KMS-11 (cell line): ENCODE measurements around the gene IPO4.

Experiments used
- H2AFZ ChIP-seq: fragments of 200-600 bp; sonication (generic); 2 replicates; pipeline ENCODE4 v1.6.1; 2016; ENCODE audit warnings: antibody characterized with exemption, mixed run types, low read depth
- H3K27ac ChIP-seq: fragments of 200-600 bp; sonication (generic); 2 replicates; pipeline ENCODE4 v1.6.1; 2016; ENCODE audit warnings: mild to moderate bottlenecking, mixed run types
- H3K27me3 ChIP-seq: fragments of 200-600 bp; sonication (generic); 2 replicates; pipeline ENCODE4 v1.6.1; 2017; ENCODE audit warnings: mild to moderate bottlenecking, low read depth, mixed run types, moderate library complexity; ENCODE audit not compliant: insufficient read depth
- H3K36me3 ChIP-seq: fragments of 200-600 bp; sonication (generic); 2 replicates; pipeline ENCODE4 v1.6.1; 2017; ENCODE audit warnings: mild to moderate bottlenecking, mixed run types; ENCODE audit not compliant: insufficient read depth
- H3K4me1 ChIP-seq: fragments of 200-600 bp; sonication (generic); 2 replicates; pipeline ENCODE4 v1.6.1; 2016; ENCODE audit warnings: mild to moderate bottlenecking, low read depth, mixed run types; ENCODE audit not compliant: poor library complexity, severe bottlenecking
- H3K4me2 ChIP-seq: fragments of 200-600 bp; sonication (generic); 2 replicates; pipeline ENCODE4 v1.7.0; 2016; ENCODE audit warnings: mild to moderate bottlenecking, mixed run types
- H3K4me3 ChIP-seq: fragments of 200-600 bp; sonication (generic); IDR thresholded peaks from 2 replicates; pipeline ENCODE4 v1.6.1; 2017; ENCODE audit warnings: low read depth, low read length, mixed read lengths; ENCODE audit not compliant: insufficient read depth
- H3K79me2 ChIP-seq: fragments of 200-600 bp; sonication (generic); 2 replicates; pipeline ENCODE4 v1.6.1; 2016; ENCODE audit warnings: low read depth, mixed run types; ENCODE audit not compliant: insufficient read depth
- H3K9ac ChIP-seq: fragments of 200-600 bp; sonication (generic); 2 replicates; pipeline ENCODE4 v1.6.1; 2016; ENCODE audit warnings: mild to moderate bottlenecking, mixed run types
- H4K20me1 ChIP-seq: fragments of 200-600 bp; sonication (generic); 2 replicates; pipeline ENCODE4 v1.6.1; 2016; ENCODE audit warnings: mild to moderate bottlenecking, mixed run types; ENCODE audit not compliant: insufficient read depth
- CTCF ChIP-seq: fragments of 200-600 bp; sonication (generic); conservative IDR thresholded peaks from 2 replicates; pipeline ENCODE4 v1.6.1; 2017; ENCODE audit warnings: low read depth, mild to moderate bottlenecking, antibody characterized with exemption, low read length, moderate library complexity, mixed read lengths

Gene IPO4

GRCh38 chr14:24187539-24187915 is 1.1 kb downstream of the IPO4 start:
- H3K36me3 ChIP-seq = no peaks in the 10 kb centered on the region
- peaks cover 14% of the 10 kb centered on the region for H3K4me1 ChIP-seq
- H3K9ac ChIP-seq = peak overlapping the region; percentile 67; the same call in 1 of the 2 replicates
- no peak for TF ChIP-seq CTCF
- no peak overlapping the region for H2AFZ ChIP-seq
- peak overlapping the region; percentile 70; the same call in 1 of the 2 replicates for H3K27ac ChIP-seq
- no peaks in the 10 kb centered on the region for H3K27me3 ChIP-seq
- H3K4me2 ChIP-seq = peak overlapping the region; percentile 60; the same call in 1 of the 2 replicates
- no peaks in the 10 kb centered on the region for H4K20me1 ChIP-seq
- peaks cover 7% of the 10 kb centered on the region; the same call in 1 of the 2 replicates for H3K79me2 ChIP-seq
- H3K4me3 ChIP-seq = no peak overlapping the region

DNA sequence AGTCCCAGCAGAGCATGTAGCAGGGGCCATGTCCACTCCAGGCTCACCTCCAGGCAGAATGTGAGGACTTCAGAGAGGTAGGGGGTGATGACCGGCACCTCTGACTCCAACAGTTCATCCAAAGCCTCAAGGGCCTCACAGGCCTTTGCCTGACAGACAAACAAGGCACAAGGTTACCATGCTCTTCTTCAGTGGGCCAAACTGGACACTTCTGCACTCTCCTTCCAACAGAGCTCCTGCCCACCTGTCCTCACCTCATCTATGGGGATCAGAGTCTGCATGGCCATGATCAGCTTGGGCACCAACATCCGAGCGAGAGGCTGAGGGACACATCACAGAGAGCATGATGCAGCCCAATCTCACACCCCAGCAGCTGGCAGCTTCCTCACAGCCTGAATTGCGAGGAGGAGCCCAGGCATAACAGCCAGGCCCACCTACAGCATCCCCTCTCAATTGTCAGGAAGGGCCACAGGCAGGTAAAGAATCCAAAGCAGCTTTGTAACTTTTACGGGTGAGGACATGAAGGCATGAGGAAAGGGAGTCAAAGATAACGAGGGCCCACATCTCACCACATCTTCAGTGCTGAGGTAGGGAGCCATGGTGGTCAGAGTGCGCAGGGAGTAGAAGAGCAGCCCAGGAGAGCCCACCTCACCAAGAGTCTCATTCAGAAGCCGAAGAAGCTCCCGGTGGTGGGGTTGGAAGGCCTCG is 1.6 kb downstream of the IPO4 start:
- no peak overlapping the region for H3K4me3 ChIP-seq
- peak overlapping the region; percentile 60; the same call in 1 of the 2 replicates for H3K4me2 ChIP-seq
- H2AFZ ChIP-seq = no peak overlapping the region
- no peaks in the 10 kb centered on the region for H4K20me1 ChIP-seq
- H3K36me3 ChIP-seq = no peaks in the 10 kb centered on the region
- H3K4me1 ChIP-seq = peaks cover 14% of the 10 kb centered on the region
- no peak overlapping the region for H3K9ac ChIP-seq
- H3K27me3 ChIP-seq = no peaks in the 10 kb centered on the region
- H3K79me2 ChIP-seq = peaks cover 7% of the 10 kb centered on the region; the same call in 1 of the 2 replicates
- no peak for TF ChIP-seq CTCF
- no peak overlapping the region for H3K27ac ChIP-seq

- no peaks in the 10 kb centered on the region for H3K27me3 ChIP-seq
Observed at GRCh38 chr14:24185741-24186140, 2.9 kb downstream of the IPO4 start.

DNA sequence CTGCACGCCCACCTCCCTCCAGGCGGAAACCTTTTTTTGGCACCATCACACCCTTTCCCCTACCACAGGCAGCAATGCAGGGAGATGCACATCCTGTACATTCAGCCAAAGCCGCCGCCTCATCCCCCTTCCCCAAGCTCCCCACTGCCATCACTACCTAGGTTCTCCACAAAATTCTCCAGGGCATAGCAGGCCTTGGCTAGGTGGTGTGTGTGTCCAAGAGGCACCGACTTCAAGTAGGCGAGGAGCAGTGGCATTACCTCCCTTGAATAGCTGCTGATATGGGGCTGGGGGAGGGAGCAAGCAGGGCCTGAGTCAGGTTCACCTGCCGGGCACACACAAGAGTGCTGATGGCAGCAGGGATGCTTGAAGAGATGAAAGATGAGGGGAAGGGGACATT is 3.6 kb downstream of the IPO4 start:
- Histone ChIP-seq H3K4me2 (no peak overlapping the region), H3K27ac (no peak overlapping the region), H3K4me1 (peaks cover 14% of the 10 kb centered on the region), H3K9ac (no peak overlapping the region), H2AFZ (no peak overlapping the region), H3K79me2 (peaks cover 7% of the 10 kb centered on the region; the same call in 1 of the 2 replicates), H3K4me3 (no peak overlapping the region), H4K20me1 (no peaks in the 10 kb centered on the region), H3K36me3 (no peaks in the 10 kb centered on the region), H3K27me3 (no peaks in the 10 kb centered on the region)
- no peak for TF ChIP-seq CTCF

More at GRCh38 chr14:24185741-24186140, 2.9 kb downstream of the IPO4 start:
- peaks cover 14% of the 10 kb centered on the region for H3K4me1 ChIP-seq
- peaks cover 7% of the 10 kb centered on the region; the same call in 1 of the 2 replicates for H3K79me2 ChIP-seq
- H3K4me2 ChIP-seq = no peak overlapping the region
- H3K4me3 ChIP-seq = no peak overlapping the region
- H3K36me3 ChIP-seq = no peaks in the 10 kb centered on the region
- H3K27ac ChIP-seq = no peak overlapping the region
- no peak for TF ChIP-seq CTCF
- no peak overlapping the region for H2AFZ ChIP-seq
- H4K20me1 ChIP-seq = no peaks in the 10 kb centered on the region
- H3K9ac ChIP-seq = no peak overlapping the region
